DMS153 treated with DMSO at 0.1 percent for 48 hours (cell line): Measurements from ENCODE around the gene HMOX1.
"Not testable (repeated sequence)": the region's sequence is repeated elsewhere in the genome, so short reads cannot be mapped to it uniquely, and the experiment has no call there.

ENCODE experiments used
- DNase-seq: peaks from one replicate; lab custom pipeline; 2025; ENCODE audit not compliant: unreplicated experiment; lab: John Stamatoyannopoulos, UW

The HMOX1 gene

GRCh38 chr22:35349704-35350538, 31.0 kb upstream of the HMOX1 start:
- DNase-seq = peak; percentile 77

DNA sequence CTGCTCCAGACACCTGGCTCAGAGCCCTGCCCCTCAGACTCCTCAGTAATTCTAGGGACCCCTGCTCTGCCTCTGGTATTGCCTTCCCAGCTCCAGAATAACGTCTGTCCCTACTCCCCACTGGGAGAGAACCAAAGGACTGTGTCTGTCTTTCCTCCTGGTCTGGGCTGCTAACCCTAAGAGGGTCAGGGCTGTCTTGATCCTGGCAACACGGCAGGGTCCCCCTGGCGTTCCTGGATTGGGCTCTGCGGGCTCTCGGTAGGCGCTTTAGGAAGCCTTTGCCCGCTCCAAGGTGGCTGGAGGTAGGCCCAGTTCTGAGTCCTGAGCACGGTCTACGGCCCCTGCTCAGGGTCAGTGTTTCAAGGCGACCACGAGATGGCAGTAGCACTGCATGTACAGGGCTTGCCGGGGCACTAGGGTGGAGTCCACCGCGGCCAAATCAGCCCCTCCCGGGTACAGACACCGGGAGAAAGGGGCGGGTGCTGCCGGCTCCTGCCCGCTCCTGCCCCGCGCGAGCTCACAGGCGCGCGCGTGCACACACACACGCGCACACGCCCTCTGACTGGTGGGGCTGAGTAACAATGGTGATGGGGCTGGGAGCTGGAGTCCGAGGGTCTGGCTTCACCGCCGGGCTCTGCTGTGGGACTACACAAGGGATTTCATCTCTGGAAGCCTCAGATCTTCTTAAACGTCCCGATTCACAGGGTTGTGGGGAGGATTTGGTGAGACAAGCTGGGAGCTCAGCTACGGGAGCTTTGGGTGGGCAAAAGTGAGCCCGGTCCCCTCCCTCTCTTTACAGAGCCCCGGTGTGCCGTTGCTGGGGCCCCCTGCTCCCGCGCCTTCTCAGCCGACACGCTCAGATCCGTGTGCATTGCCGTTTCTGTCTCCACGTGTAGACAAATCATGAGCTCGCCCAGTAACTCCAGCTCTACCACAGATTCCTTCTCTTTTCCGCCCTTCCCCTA, 30.1 kb upstream of the HMOX1 start:
- DNase-seq = peak; percentile 89

DNA sequence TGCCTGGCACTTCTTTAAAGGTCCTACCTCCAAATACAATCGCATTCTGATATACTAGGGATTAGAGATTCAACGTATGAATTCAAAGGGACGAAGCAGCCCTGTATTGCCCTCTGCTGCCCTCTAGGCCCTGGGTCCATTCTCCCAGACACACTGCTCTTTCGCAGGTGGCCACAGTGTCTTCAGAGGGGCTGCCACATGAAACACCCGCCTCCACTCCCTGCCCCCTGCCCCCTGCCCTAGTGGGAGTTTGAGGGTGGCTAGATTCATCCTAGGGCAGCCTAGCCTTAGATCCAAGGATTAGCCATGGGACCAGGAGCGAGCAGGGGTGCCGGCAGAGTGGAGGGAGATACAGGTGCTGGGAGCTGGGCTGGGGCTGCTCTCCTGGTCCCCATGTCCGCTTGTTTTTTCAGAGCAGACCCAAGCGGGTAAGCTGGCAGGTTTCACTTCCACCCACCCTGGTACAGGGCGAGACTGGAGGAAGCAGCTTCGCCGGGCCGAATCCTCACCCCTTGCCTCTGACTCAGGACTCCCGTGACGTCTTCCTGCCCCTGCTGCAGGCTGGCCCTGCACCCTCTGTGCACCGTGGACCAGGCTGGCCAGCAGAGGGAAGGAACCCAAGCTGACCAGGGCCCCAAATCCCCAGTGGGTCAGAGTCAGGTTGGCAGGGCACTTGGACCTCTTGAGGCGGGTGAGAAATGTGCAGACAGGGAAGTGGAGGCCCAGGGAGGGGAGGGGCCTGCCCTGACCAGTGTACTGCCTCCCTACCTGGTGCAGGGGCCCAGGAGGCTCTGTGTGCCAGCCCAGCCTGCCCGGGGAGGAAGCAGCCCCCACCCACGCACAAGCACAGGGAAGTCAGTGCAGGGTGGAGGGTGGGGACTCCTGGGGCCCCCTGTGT, 28.4 kb upstream of the HMOX1 start:
- DNase-seq = no peak

- no peak for DNase-seq
Observed at GRCh38 chr22:35353318-35353717, 27.6 kb upstream of the HMOX1 start.

GRCh38 chr22:35354068-35354467, 26.8 kb upstream of the HMOX1 start:
- no peak for DNase-seq

DNA sequence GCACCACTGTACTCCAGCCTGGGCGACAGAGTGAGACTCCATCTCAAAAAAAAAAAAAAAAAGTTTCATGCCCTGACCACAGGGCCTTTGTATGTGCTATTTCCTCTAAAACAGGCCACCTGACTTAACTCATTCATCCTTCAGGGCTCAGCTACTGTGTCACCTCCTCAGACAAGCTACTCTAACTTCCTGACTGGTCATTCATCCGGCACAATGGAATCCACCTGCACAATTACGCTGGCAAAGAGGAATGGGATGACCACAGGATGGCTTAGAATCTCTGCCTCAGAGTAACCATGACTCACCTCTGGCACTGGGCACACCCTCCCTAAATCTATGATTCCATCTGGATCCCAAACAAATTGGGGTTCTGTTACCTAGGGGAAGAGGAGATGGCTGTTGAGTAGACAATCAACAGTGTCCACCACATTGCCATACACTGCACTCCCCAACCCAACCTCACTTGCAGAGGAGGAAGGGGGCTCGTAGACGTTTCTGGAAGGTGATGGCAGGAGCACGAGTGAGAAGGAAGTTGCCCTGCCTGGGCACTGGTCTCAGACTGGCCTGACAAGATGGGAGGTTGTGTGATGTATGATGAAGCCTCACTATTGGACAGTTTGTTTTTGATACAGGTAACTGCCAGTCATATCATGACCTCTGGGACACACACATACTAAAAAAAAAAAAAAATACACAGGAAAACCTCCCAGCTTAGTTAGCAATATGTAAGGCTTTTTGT, 22.8 kb upstream of the HMOX1 start:
- no peak for DNase-seq

DNA sequence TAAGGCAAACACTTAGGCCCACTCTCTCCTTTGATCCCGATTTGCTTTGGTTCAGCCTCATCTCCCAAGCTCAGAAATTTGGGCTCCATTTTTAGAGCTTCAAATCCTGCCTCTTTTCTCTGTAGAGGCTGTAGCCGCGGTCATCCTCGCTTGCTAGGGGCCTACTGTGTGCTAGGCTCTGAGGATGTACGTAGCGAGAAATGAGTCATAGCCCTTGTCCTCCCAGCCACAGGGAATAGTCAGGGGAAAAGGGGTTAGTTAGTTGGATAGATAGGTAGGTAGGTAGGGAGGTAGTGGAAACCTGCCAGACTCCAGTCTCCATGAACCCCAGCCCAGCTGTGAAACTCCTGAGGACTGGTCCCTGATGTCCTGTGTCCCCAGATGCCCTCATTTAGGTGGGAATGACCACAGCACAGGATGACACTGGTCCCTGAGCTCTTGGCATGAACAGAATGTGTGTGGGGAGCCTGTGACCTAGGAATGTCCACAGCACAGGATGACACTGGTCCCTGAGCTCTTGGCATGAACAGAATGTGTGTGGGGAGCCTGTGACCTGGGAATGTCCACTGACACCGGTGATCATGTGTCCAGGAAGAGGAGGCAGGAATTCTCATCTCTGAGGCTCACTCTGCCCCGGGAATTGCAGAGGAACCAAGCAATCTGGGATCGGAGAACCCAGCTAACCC, 21.4 kb upstream of the HMOX1 start:
- DNase-seq = no peak

GRCh38 chr22:35361001-35361558, 19.8 kb upstream of the HMOX1 start:
- DNase-seq = no peak

GRCh38 chr22:35363566-35364086, 17.3 kb upstream of the HMOX1 start:
- DNase-seq = no peak

DNA sequence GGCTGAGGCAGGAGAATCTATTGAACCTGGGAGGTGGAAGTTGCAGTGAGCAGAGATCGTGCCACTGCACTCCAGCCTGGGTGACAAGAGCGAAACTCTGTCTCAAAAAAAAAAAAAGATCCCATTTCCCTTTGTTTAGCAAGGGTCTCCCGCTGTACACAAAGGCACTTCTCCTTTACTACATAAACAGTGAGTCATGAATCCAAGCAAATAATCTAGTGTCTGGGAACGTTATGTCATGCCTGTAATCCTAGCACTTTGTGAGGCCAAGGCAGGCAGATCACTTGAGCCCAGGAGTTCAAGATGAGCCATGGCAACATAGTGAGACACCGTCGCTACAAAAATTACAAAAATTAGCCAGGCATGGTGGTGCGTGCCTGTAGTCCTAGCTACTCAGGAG, 16.7 kb upstream of the HMOX1 start:
- not testable (repeated sequence) for DNase-seq

DNA sequence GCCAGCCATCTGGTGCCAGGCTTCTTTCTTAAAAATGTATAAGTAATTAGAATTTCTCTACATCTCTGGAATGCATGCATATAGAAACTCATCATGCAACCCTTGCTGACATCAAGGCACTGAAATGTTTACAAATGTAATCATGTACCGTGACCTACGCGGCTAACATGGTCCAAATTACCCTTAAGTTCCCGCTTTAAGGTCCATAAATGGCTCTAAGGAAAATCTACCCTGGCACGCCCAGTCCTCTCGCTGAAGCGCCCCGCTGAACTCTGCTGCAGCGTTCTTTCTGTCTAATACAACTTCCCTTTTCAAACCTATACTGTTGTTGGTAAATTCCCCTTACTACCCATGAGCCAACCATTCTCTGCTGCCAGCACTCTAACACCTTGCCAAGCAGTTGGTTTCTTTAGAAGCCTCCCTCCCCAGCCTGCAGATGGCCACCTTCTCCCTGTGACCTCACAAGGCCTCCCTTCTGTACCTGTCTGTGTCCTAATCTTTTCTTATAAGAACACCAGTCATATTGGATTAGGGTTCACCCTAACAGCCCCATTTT, 13.5 kb upstream of the HMOX1 start:
- DNase-seq = no peak

DNA sequence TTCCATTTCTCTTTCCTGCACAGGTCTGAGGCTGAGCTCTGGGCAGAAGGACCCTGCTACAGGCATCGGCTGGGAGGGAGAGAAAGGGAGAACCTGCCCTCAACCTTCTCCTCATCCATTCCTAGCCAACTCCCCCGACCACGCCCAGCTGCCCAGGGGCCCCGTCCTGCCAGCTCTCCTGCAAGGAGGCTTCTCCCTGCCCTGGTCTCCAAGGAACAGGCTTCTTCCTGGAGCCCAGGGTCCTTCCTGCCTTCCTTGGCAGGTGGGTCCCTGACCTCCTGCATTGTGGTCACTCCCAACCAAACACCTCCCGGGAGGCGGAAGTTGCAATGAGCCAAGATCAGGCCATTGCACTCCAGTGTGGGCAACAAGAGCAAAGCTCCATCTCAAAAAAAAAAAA, 12.5 kb upstream of the HMOX1 start:
- no peak for DNase-seq

- no peak for DNase-seq
Observed at GRCh38 chr22:35369996-35370395, 10.9 kb upstream of the HMOX1 start.

DNA sequence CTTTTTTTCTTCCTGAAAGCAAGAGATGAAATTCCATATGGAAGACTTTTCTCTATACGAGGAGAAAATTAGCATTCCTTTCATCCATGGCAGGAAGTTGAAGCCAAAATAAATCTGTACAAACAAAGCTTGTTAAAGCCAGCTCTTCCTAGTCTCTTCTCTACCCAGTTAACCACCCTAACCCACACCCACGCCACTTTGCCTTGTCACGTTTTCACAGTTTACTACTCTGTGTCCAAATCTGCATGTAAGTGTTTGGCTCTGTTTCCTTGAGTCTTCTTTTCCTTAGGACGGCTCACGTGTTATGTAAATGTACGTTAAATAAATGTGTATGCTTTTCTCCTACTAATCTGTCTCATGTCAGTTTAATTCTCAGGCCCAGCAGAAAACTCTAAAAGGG, 7.1 kb upstream of the HMOX1 start:
- DNase-seq = no peak

DNA sequence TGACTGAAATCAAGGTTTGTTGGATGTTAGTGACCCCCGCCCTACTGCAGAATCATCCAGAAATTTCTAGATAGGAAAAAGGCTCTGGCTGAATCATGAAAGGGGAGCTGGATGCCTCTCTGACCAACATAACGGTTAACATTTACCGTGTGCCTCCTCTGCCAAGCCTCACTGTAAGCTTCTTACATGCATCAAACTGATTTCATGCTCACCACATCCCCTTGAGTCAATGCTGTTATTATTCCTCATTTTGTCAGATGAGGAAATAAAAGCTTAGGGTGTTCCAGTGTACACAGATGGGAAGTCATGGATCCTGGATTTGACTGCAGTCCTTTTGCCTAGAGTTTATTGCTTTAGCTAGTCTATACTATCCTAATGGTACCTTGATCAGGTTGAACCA, 5.9 kb upstream of the HMOX1 start:
- no peak for DNase-seq

DNA sequence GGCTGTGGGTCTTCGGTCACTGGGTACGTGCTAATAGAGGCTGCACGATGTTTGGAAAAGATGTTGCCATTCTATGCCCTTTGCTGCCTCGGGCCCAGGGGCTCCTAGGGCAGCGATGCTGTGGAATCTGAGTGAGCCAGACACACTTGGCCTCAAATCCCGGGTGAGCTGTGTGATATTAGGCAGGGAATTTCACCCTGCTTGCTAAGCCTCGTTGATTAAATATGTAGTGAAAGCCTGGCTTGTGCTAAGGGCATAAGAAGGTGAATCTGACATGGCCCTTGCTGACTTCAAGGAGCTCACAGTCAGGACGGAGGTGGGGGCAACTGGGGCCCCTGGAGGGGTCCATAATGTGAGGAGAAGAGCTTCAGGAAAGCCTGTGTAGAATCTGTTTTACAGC, 5.4 kb upstream of the HMOX1 start:
- DNase-seq = no peak

DNA sequence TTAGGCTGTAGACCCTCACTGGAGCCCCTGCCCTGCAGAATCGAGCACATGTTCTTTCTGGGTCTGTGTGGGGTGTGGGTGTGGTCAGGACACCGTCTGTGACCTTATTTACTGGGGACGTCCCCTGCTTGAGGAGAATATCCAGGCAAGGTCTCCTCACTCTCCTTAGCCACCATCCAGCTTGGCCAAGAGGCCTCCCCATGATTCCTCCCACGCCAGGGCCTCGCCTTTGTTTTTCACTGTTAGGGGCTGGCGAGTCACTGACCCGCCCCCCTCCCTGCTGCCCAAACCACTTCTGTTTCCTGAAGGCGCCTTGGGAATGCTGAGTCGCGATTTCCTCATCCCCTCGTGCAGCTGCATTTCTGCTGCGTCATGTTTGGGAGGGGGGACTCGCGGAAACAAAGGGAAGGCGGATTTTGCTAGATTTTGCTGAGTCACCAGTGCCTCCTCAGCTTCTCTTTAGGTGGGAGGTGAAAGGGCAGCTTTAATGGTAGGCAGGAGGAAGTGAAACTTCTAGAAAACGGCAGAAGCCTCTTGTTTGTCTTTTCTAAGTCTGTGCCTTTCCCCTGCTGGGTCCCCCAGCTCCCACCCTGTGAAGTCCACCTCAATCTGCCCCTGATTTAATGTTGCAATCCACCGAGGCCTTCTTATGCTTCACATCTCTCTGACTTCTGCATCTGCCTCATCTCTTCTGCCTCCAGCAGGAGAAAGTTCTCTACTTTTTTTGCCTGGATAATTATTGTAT, 4.0 kb upstream of the HMOX1 start:
- peak; percentile 69 for DNase-seq

DNA sequence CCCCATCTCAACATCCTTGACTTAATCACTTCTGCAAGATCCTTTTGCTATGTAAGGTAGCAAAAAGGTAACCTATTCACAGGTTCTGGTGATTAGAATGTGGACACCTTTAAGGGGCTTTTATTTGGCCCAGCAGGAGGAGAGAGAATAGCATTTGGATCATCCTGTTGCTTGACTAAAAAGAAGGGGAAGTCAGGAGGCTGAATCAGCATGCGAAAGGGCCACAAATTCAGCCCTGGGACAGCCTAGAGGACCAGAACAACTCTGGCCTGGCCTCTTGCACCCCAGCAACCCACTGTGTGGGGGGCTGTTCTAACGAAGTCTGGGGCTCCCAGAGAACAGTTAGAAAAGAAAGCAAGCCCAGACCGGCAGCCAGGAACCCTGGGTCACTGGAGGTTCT, 3.2 kb upstream of the HMOX1 start:
- no peak for DNase-seq
